ENCODE results near the gene TRIML1. TPM values are rescaled to one million over a fixed set of nuclear protein-coding genes. Genes with fewer than 3 reads are reported as not detected.

Gene TRIML1
- total RNA-seq, 4 donors from 2014 or later, result not detected

DNA sequence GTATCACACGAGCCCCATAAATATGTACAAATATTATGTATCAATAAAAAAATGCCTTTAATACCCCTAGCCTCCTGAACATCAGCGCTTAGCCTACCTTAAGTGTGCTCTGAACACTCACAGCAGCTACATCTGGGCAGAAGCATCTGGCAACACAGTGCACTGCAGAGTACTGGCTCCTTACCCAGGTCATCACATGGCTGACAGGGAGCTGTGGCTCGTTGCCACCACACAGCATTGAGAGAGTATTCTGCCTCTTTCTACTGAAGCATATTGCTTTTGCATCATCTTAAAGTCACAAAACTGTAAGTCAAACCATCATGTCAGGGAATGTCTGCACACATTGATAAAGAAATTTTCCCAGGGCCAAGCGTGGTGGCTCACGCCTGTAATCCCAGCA is 55.2 kb downstream of the TRIML1 start:
- WGBS, 2 donors, result 76 to 79% methylated on average over 5 of the region's 5 CpGs
- no peak overlapping the region for H3K4me3 ChIP-seq (ENCODE audit: low read depth, poor library complexity, severe bottlenecking)
- no peak for DNase-seq (ENCODE audit: low spot score in 2 of 2)
- intact Hi-C loops (cut with DNase I; ENCODE audit: low total_unique reads), result no loop called here
- TF ChIP-seq, protein P1, sequence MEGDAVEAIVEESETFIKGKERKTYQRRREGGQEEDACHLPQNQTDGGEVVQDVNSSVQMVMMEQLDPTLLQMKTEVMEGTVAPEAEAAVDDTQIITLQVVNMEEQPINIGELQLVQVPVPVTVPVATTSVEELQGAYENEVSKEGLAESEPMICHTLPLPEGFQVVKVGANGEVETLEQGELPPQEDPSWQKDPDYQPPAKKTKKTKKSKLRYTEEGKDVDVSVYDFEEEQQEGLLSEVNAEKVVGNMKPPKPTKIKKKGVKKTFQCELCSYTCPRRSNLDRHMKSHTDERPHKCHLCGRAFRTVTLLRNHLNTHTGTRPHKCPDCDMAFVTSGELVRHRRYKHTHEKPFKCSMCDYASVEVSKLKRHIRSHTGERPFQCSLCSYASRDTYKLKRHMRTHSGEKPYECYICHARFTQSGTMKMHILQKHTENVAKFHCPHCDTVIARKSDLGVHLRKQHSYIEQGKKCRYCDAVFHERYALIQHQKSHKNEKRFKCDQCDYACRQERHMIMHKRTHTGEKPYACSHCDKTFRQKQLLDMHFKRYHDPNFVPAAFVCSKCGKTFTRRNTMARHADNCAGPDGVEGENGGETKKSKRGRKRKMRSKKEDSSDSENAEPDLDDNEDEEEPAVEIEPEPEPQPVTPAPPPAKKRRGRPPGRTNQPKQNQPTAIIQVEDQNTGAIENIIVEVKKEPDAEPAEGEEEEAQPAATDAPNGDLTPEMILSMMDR (IDR thresholded peaks at IDR 0.05), result no peak
- TF ChIP-seq POLR2A (IDR thresholded peaks at IDR 0.05), result no peak

DNA sequence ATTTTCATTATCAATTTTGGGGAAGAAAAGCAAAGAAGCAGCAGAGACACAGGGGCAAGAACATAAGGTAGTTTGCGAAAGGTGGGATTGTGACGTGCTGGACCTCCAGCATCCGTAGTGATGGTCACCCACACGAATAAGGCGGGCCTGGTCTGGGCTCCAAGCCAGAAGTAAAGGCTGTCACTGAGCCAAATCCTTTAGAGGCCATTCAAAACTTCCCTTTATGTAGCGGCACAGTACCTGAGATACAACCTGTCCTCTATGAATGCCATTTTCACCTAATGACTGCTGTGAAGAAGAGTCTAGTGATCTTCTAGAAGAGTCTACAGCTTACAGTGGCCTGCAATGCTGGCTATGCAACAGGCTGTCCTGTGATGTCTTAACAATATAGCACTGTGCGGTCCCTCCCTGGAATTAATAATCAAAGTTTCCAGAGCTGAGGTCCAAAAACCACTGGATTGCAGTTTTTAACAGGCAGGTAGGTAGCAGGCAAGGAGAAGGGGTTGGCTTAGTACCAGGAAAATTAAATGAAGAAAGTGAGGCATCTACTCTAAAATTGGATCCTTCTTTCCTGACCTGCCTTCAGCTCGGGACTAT is 56.2 kb downstream of the TRIML1 start:
- TF ChIP-seq, protein P1 (IDR thresholded peaks at IDR 0.05), result no peak
- TF ChIP-seq POLR2A (IDR thresholded peaks at IDR 0.05), result no peak
- WGBS, 2 donors, result 50 to 53% methylated on average over 8 of the region's 8 CpGs
- intact Hi-C loops (cut with DNase I; ENCODE audit: low total_unique reads), result no loop called here
- no peak for DNase-seq (ENCODE audit: low spot score in 2 of 2)
- no peak overlapping the region for H3K4me3 ChIP-seq (ENCODE audit: low read depth, poor library complexity, severe bottlenecking)

DNA sequence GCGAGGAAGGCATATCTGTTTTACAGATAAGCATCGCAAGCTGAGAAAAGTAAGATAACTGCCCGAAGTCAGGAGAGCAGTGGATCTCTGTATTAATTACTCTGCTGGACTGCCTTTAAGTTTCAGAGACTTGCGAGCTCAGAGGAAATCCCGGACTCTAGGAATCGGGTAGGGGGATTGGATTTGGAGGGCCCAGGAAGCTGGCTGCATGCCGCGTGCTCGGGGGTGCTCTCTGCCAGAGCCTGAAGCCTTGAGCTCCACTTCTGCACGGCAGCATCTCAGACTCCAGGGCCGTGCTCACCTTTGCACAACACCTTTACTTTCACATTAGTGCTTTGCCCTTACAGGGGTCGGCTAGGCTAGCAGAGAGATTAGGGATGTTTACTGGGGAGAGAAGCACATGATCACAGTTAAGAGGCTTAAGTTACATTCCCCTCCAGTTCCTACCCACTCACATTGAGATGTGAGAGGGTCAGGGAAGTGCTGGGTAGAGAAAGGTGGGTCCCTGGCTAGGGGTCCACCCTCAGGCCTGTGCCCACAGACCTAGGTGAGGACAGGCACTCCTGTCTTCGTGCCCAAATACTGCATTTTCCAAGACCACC is 57.0 kb downstream of the TRIML1 start:
- WGBS, 2 donors, result 69 to 70% methylated on average over 12 to 13 of the region's 13 CpGs
- no peak for DNase-seq (ENCODE audit: low spot score in 2 of 2)
- H3K4me3 ChIP-seq (ENCODE audit: low read depth, poor library complexity, severe bottlenecking), result no peak overlapping the region
- TF ChIP-seq, protein P1 (IDR thresholded peaks at IDR 0.05), result no peak
- no peak for TF ChIP-seq POLR2A (IDR thresholded peaks at IDR 0.05)
- intact Hi-C loops (cut with DNase I; ENCODE audit: low total_unique reads), result no loop called here

Other genes with a start within 250 kb of the TRIML1 start
- not detected for gene ZFP42, start 143.7 kb upstream of the TRIML1 start, total RNA-seq
- not detected for gene TRIML2, start 29.8 kb upstream of the TRIML1 start, total RNA-seq

Data from lower leg skin (tissue), 4 donors.